Measurements from ENCODE around the gene ESPNL.

ESPNL gene

GRCh38 chr2:238142382-238143205 lies 42.5 kb downstream of the ESPNL start:
- no peak for DNase-seq (ENCODE audit: low read depth)

- DNase-seq (ENCODE audit: low read depth): no peak
These were observed 43.3 kb downstream of the ESPNL start for GRCh38 chr2:238143239-238143951.

DNA sequence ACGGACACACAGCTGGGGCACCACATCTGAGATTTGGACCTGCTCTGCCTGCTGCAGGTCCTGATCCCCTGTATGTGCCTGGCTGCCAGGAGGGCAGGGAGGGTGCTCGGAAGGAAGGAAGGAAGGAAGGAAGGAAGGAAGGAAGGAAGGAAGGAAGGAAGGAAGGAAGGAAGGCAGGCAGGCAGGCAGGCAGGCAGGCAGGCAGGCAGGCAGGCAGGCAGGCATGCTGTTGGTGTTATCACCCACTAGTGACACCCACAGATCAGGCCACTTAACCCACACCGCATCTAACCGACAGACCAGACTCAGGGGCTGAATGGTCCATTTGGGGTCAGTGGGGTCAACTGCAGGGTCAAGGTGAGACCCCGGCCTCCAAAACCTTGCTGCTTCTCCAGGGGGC lies 44.1 kb downstream of the ESPNL start:
- no peak for DNase-seq (ENCODE audit: low read depth)

DNA sequence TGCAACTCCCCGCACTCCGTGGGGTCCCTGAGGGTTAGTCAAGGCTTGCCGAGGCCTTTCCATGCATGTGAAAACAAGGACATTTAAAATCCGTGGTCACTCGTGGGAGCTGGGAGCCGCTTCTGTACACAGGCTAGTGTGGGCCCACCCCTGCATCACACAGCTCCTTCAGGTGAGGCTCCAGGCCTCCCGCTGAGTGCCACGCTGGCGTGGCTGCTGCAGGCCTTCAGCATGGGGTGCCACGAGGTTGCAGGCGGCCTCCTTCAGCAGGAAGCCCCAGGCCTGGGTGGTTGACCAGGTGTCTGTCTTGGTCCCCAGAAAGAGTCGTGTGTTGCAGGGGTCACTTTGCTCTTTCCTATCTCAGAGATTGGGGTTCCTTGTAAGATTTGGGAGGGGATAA lies 44.9 kb downstream of the ESPNL start:
- no peak for DNase-seq (ENCODE audit: low read depth)

DNA sequence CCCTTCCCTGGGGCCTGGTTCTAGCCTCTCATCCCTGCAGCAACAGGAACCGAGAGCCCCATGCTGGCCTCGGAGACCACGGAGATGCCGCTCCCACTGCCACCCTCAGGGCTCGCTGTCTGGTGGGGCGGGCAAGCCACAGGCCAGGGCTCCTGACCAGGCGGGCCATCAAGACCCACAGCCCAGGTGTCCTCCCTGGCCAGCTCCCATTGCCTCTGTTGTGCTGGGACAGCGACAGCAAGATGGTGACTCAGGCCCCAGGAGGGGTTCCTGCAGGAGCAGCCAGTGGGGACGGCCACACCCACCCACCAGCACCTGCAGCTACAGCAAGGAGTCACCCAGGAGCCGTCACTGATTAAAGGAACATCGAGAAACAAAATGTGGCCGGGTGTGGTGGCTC lies 45.7 kb downstream of the ESPNL start:
- no peak for DNase-seq (ENCODE audit: low read depth)

DNA sequence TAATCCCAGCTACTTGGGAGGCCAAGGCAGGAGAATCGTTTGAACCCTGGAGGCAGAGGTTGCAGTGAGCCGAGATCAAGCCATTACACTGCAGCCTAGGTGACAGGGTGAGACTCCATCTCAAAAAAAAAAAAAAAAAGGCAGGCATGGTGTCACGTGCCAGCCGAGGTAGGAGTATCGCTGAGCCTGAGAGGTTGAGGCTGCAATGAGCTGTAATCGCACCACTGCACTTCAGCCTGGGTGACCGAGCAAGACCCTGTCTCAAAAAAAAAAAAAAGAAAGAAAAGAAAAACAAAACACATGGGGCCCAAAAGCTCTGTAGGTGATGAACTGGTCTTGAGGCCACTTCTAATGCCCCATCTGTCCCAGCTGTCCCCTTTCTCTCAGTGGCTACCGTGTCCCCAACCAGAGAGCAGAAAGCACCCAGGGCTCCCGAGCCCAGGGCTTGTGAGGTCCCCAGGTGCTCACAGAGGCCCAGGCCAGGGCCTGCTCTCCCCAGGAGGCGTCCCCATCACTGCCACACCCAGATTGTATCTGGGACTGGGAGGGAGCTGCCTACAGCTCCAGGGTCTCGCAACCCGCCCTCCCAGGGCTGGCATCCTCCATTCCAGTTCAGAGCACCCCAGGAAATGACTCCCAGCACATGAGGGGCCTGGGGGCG lies 46.9 kb downstream of the ESPNL start:
- DNase-seq (ENCODE audit: low read depth): no peak

GRCh38 chr2:238148981-238149380 lies 48.8 kb downstream of the ESPNL start:
- DNase-seq (ENCODE audit: low read depth): no peak

GRCh38 chr2:238149841-238150572 lies 49.9 kb downstream of the ESPNL start:
- no peak for DNase-seq (ENCODE audit: low read depth)

DNA sequence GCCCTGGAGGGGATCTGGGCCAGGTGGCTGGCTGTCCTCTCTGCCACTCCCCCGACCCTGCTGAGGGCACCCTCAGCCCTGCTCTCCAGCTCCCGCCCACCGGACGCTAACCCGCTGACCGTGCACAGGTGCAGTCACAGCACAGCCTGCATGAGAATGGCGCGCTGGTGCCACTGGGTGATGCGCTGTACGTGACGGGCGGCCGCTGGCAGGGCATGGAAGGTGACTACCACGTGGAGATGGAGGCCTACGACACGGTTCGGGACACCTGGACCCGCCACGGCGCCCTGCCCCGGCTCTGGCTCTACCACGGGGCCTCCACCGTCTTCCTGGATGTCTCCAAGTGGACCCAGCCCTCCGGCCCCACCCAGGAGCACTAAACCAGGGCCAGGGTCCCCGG lies 50.5 kb downstream of the ESPNL start:
- DNase-seq (ENCODE audit: low read depth): no peak

DNA sequence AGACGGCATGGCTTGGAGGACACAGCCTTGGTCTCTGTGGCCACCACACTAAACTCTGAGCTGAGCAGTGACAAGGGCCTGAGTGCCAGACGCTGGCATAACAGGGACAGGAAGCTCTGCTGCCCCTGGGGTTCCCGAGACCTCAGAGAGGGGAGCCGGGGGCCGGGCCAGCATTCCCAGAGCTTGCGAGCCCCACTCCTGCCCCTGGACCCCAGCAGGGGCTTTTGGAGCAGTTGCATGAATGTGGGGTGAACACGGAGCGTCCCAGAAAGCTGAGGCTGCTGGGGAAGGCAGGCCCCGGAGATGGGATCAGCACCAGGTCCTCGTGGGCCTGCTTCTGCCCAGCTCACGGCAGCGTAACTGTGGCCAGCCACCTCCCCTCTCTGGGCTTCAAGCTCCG lies 51.1 kb downstream of the ESPNL start:
- DNase-seq (ENCODE audit: low read depth): no peak

DNA sequence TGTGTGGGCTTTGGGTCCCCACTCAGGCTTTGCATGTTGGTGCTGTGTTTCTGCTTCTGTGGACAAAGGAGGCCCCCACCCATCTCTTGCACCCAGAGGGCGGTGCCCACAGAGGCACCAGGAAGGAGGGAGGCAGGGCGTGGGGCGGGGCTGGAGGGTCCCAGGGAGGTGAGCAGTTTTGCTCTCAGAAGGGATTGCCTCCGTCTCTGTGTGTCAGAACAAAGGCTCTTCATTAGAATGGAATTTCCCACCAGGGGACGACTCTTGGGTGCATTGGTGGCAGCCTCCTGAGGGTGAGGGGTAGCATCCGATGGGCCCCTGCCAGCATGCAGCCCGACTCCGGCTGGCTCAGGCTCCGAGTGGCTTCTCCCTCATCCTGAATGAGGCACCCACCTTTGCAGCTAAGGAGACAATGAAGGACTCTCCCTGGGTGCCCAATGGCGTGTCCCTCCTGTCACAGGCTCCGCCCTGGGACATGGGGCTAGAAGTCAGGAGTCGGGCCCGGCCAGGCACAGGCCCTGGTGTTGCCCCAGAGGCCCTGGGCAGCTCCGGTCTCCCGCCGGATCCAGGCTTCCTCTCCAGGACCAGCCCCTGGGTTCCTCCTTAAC lies 51.6 kb downstream of the ESPNL start:
- DNase-seq (ENCODE audit: low read depth): no peak

DNA sequence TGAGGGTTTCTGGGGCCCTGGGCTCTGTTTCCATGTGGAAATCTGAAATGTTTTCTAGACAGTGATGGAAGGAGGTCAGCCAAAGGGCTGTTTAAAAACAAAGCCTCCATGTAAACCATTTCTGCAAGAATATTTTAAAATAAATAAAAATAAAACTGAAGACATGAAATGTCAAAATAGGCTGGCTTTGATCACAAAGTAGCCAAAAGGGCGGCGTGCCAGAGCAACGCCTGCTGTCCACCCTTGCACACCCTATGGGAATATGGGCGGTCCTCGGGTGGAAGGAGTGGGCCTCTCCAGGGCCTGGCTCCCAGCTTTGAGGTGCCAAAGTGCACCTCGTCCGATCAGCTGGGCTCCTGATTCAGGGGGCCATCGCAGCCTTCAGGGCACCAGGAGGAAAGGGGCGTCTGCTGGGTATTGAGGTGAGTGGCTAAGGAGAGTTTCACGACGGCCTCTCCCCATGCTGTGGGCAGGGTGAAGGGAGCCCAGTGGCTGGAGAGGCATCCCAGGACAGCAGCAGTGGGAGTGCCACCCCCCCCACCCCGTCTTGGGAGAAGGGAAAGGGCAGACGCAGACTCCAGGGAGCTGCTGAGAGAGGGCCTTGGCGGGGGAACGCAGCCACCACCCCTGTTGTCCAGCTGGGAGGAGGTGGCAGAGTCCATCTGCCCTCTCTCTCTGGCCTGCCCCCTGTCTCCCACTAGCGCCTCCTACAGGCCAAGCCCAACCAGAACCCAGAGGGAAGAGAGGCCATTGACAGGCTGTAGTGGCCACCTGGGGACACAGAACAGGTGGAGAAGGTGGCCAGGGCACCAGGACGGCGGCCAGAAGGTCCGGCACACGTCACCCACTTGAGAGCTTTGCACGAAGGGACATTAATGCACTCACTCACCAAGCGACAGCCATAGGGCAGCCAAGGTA lies 52.9 kb downstream of the ESPNL start:
- DNase-seq (ENCODE audit: low read depth): no peak

DNA sequence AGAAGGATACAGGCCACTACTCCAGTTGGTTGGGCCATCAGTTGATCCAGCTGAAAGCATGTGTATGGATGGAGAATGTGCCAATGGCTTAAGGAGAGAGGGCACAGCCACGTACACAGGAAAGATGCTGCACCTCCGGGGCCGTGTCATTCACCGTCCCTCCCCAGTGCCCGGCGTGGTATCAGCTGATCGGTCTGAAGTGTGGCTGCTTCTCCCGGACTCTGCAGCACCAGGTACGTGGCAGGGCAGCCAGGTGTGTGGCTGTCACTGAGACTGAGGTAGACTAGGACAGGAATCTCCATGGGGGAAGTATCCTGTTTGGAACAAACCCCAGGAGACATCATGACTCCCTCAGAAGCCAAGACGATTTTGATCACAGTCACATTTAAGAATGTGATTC lies 54.4 kb downstream of the ESPNL start:
- DNase-seq (ENCODE audit: low read depth): no peak

DNA sequence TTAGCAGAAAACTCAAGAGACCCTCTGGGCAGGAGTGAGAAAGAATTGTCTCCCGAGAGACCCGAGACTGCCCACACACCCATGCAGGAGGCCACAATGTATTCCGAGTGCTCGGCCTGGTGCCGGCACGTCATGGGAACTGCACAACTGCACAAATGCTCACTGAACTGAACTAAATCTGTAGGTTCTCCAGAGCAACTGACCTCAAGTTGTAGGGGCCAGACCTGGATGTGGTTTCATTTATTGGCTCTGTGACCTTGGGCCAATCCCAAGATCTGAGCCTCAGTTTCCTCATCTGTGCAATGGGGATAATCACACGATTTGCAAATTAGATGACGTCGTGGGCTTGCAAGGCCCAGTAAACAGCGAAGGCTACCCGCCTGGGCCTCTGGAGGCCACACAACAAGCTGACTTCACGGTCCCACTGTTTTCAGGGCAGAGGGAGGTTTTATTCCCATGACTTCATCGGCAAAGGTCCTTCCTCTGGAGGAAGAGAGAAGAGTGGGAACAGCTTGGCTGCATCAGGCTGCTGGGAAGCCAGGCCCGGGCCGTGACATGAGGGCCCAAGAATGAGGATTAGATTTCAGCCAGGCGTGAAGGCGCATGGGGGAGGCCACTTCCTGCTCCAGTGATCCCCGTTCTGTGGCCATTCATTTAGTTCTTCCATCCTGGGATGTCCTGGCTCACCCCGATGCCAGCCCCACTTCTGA lies 55.1 kb downstream of the ESPNL start:
- DNase-seq (ENCODE audit: low read depth): no peak

DNA sequence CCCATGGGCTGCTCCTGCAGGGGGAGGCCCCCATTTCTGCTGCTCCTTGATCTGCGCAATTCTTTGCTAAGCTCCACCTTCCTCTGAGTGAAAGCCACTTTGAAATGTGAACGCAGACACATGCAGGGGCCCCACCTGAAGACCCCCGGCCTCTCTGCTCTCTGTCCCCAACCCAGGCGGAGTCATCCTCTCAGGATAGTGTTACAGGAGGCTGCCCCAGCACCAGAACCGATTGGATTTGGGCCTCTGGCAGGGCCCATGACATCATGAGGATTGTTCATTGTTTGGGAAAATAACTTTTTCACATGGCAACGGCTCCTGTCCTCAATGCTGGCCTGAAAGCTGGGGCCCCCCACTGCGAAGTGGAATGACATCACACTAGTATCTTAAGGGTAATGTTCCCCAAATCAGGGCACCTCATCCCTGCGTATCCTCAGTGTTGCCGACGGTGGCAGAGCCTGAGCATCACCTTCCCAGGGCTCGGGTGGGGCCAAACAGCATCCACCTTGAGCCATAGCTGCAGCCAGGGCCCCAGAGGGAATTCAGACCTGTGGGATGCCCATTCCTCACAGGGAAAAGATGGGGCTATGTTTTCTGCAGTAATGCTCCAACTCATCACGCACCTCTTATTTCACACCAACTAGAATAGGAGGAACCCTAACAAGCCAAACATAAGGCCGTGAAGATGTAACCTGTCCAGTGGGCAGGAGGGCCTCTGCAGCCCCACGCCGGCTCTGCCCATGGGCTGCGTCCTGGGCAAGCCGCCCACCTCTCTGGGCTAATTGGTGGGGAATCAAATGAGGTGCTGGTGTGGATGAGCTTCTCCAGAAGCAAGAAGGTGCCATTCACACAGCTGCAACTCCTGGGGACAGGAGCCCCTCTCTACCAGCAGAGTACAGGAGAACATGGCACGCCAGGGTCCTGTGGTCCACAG lies 55.9 kb downstream of the ESPNL start:
- DNase-seq (ENCODE audit: low read depth): no peak

DNA sequence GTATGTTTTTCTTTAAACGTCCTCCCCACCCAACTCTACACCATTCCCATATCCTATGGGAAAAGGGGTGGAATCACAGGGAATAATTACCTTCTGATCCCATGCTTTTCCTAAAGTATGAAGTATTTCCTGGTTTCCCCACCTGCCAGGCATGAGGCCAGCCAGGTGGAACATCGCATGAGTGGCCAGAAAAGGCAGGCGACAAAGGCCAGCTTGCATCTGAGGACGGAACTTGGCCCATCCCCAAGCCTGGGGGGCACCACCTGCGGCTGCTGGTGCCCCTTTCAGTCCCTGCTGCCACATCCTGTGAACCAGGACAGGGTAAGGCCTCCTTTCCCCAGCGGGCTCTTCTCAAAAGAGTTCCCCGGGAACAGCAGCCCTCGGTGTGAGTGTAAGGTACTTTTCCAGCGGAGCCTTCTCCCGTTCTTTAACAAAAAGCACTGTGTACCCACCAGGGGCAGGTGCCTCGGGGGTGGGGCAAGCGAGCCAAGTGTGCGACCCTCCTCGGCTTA lies 57.4 kb downstream of the ESPNL start:
- DNase-seq (ENCODE audit: low read depth): no peak

GRCh38 chr2:238158018-238158508 lies 57.9 kb downstream of the ESPNL start:
- DNase-seq (ENCODE audit: low read depth): no peak

DNA sequence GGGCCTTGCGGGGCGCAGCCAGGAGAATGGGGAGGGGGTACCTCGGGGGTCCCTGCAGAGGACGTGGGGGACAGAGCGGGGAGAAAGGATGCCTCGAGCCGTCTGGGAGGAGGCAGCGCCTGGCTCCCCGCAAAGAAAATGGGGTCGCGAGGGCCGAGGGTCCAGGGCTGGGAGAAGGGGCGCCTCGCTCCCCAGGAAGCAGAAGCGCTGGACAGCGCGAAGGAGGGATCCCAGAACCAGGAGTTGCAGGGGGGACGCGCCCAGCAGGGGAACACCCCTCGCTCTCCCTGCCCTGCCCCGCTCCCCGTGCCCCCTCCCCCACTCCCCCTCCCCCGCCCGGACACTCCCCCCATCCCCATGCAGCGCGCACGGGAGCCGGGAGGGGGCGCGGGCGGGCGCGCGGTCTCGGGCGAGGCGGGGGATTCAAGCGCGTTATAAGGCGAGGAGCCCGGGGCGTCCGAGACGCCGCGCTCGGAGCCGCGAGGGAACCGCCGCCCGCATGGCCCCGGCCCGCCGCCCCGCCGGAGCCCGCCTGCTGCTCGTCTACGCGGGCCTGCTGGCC lies 58.5 kb downstream of the ESPNL start, which contains the start of gene ERFE:
ERFE (plus strand) TSS at position 462 of the 562 bp plus-strand sequence; CDS start at position 500, 38 bp downstream.
- no peak for DNase-seq (ENCODE audit: low read depth)

All from T follicular helper cell (primary cell).